Smooth muscle cell (in vitro differentiated cells): ENCODE measurements around the gene SLC49A3. TPM values are rescaled to one million over a fixed set of nuclear protein-coding genes. Genes with fewer than 3 reads are reported as not detected.
"Not testable (repeated sequence)": the region's sequence is repeated elsewhere in the genome, so short reads cannot be mapped to it uniquely, and the experiment has no call there.

ENCODE experiments used
- DNase-seq: peaks from one replicate; lab custom pipeline; 2025; ENCODE audit not compliant: unreplicated experiment; lab: John Stamatoyannopoulos, UW
- H2AFZ ChIP-seq: fragments of 200-600 bp; sonication (generic); 2 replicates; pipeline ENCODE4 v1.6.0; 2016; ENCODE audit warnings: antibody characterized with exemption, low read depth, mild to moderate bottlenecking
- H3F3A ChIP-seq: fragments of 200-600 bp; sonication (generic); 2 replicates; pipeline ENCODE4 v1.6.0; 2017; ENCODE audit warnings: antibody characterized with exemption, low read depth
- H3K27ac ChIP-seq: fragments of 200-600 bp; sonication (generic); 2 replicates; pipeline ENCODE4 v1.5.1; 2016; ENCODE audit warnings: low read depth, mild to moderate bottlenecking
- H3K27me3 ChIP-seq: fragments of 200-600 bp; sonication (generic); 2 replicates; pipeline ENCODE4 v1.6.1; 2016; ENCODE audit warnings: low read depth, mild to moderate bottlenecking
- H3K36me3 ChIP-seq: fragments of 200-600 bp; sonication (generic); 2 replicates; pipeline ENCODE4 v1.5.1; 2016; ENCODE audit warnings: low read depth
- H3K4me1 ChIP-seq: fragments of 200-600 bp; sonication (generic); 2 replicates; pipeline ENCODE4 v1.5.1; 2016; ENCODE audit warnings: low read depth
- H3K4me2 ChIP-seq: fragments of 200-600 bp; sonication (generic); 2 replicates; pipeline ENCODE4 v1.6.0; 2016; ENCODE audit warnings: mild to moderate bottlenecking
- H3K4me3 ChIP-seq: fragments of 200-600 bp; sonication (generic); 2 replicates; pipeline ENCODE4 v1.5.1; 2016; ENCODE audit warnings: mild to moderate bottlenecking
- H3K79me2 ChIP-seq: fragments of 200-600 bp; sonication (generic); 2 replicates; pipeline ENCODE4 v1.6.0; 2016; ENCODE audit warnings: low read depth, mild to moderate bottlenecking
- H3K9ac ChIP-seq: fragments of 200-600 bp; sonication (generic); 2 replicates; pipeline ENCODE4 v1.6.0; 2016; ENCODE audit warnings: low read depth
- H3K9me3 ChIP-seq: fragments of 200-600 bp; sonication (generic); replicated peaks from 2 replicates; pipeline ENCODE4 v1.5.1; 2016; ENCODE audit warnings: low read depth
- H4K20me1 ChIP-seq: fragments of 200-600 bp; sonication (generic); 2 replicates; pipeline ENCODE4 v1.6.0; 2016; ENCODE audit warnings: low read depth
- WGBS: methylation state at CpG from one replicate; pipeline ENCODE4 v1.1.7; 2016; ENCODE audit warnings: low lambda C conversion rate; 5-methylcytosine and 5-hydroxymethylcytosine counted together
- polyA plus RNA-seq: library from polyadenylated mRNA; unstranded; fragments of >200 nt; fragmentation: Nextera tagmentation; extraction: Ambion mirVana; gene quantifications from 2 replicates; pipeline ENCODE4 v1.2.1, GENCODE V29; 2016
- total RNA-seq: library from RNA; depleted of rRNA; stranded (reverse); fragments of >200 nt; gene quantifications from 2 replicates; pipeline ENCODE4 v1.2.3, GENCODE V29; 2014
- TF ChIP-seq, protein P1 (sequence below): fragments of 200-600 bp; sonication (generic); IDR thresholded peaks from 2 replicates; pipeline ENCODE4 v1.5.1; 2017; ENCODE audit warnings: borderline replicate concordance, mild to moderate bottlenecking, antibody characterized with exemption; ENCODE audit not compliant: insufficient read depth, poor library complexity, severe bottlenecking

The SLC49A3 gene
- total and polyA plus RNA-seq, 2 experiments from 2014 or later, result 26.4 to 40.2 TPM

DNA sequence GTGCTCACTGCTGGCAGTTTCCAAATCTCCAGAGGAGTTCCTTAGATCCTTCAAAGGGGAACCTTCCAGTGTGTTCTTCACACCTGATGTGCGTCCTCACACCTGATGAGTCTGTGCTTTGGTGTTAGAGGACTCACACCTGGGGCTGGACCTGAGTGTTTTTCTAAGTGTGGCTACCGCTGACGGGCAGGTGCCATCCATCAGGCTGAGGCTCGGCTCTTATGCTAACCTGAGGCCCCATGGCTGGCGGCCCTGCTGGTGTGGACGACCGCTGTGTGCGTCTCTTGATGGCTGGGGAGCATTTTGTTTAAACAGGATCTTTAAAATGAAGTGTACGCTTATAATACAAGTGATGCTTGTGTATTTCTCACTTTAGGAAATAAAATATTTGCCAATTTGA lies 45.1 kb upstream of the SLC49A3 start:
- H3K27ac ChIP-seq, result no peak overlapping the region
- no peak overlapping the region for H3K4me3 ChIP-seq
- DNase-seq, result no peak
- no peaks in the 10 kb centered on the region for H3K27me3 ChIP-seq
- H3K79me2 ChIP-seq, result peaks cover 14% of the 10 kb centered on the region
- H3K9ac ChIP-seq, result no peak overlapping the region
- 97% methylated on average over 9 of the region's 9 CpGs for WGBS
- no peaks in the 10 kb centered on the region for H3K9me3 ChIP-seq
- peaks cover 3% of the 10 kb centered on the region for H3F3A ChIP-seq
- no peaks in the 10 kb centered on the region for H3K4me1 ChIP-seq
- H2AFZ ChIP-seq, result no peak overlapping the region
- H3K4me2 ChIP-seq, result no peak overlapping the region
- peaks cover 35% of the 10 kb centered on the region for H4K20me1 ChIP-seq
- H3K36me3 ChIP-seq, result peaks cover 14% of the 10 kb centered on the region
- TF ChIP-seq, protein P1, sequence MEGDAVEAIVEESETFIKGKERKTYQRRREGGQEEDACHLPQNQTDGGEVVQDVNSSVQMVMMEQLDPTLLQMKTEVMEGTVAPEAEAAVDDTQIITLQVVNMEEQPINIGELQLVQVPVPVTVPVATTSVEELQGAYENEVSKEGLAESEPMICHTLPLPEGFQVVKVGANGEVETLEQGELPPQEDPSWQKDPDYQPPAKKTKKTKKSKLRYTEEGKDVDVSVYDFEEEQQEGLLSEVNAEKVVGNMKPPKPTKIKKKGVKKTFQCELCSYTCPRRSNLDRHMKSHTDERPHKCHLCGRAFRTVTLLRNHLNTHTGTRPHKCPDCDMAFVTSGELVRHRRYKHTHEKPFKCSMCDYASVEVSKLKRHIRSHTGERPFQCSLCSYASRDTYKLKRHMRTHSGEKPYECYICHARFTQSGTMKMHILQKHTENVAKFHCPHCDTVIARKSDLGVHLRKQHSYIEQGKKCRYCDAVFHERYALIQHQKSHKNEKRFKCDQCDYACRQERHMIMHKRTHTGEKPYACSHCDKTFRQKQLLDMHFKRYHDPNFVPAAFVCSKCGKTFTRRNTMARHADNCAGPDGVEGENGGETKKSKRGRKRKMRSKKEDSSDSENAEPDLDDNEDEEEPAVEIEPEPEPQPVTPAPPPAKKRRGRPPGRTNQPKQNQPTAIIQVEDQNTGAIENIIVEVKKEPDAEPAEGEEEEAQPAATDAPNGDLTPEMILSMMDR, result no peak

DNA sequence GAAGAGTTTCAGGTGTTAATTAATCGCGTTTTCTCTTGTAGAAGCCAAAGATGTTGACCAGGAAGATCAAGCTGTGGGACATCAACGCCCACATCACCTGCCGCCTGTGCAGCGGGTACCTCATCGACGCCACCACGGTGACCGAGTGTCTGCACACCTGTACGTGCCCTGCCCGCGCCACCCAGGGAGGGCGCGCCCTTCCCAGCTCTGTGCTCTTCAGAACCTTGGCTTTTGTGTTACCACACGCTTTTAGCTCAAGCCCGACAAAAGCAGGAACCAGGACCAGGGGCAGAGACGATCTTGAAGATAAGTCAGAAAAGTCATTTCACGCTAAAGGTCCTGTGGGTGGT lies 44.7 kb upstream of the SLC49A3 start:
- Histone ChIP-seq H3K27me3 (no peaks in the 10 kb centered on the region), H3K9ac (no peak overlapping the region), H3K36me3 (peaks cover 14% of the 10 kb centered on the region), H3K79me2 (peaks cover 19% of the 10 kb centered on the region), H3K4me1 (no peaks in the 10 kb centered on the region), H3K9me3 (no peaks in the 10 kb centered on the region), H4K20me1 (peaks cover 40% of the 10 kb centered on the region), H3K27ac (no peak overlapping the region), H3F3A (peaks cover 3% of the 10 kb centered on the region), H2AFZ (no peak overlapping the region), H3K4me3 (no peak overlapping the region), H3K4me2 (no peak overlapping the region)
- WGBS, result 97% methylated on average over 17 of the region's 18 CpGs
- TF ChIP-seq, protein P1, result no peak
- DNase-seq, result no peak

DNA sequence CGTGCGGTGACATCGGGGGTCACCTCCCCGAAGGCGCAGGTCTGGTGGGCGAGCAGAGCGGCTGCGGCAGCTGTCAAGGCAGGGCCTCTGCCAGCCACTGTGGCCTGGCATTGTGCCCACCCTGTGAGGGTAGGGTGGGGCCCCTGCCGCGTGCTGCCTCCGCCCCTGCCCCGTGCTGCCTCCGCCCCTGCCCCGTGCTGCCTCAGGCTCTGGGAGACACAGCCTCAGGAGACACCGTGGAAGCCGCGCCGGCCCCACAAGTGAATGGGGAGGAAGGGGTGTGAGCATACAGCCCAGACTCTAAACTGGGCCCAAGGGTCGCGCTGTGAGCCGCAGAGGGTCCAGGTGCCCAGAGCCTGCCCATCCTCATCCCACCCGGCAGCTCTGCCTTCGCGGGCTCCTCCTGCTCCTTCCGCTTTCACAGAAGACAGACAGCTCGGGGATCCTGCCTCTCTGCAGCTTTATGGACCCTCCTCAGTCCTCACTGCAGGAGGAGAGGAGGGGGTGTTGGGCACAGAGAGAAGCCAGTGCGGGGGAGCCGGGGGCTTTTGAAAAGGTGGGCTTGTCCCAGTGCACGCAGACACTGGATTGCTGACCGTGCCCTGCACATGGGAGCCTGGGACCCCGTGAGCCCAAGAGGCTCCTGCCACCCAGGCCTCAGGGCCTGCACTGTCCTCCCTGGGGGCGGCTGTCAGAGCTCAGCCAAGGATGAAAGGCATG lies 44.1 kb upstream of the SLC49A3 start:
- TF ChIP-seq, protein P1, result no peak
- DNase-seq, result no peak
- peaks cover 14% of the 10 kb centered on the region for H3K36me3 ChIP-seq
- no peak overlapping the region for H3K27ac ChIP-seq
- H3K9ac ChIP-seq, result no peak overlapping the region
- H3K79me2 ChIP-seq, result peaks cover 24% of the 10 kb centered on the region
- H3K4me3 ChIP-seq, result no peak overlapping the region
- no peaks in the 10 kb centered on the region for H3K4me1 ChIP-seq
- H3K27me3 ChIP-seq, result no peaks in the 10 kb centered on the region
- WGBS, result over 99% methylated on average over 24 of the region's 32 CpGs
- no peak overlapping the region for H3K4me2 ChIP-seq
- H3F3A ChIP-seq, result peaks cover 3% of the 10 kb centered on the region
- H2AFZ ChIP-seq, result no peak overlapping the region
- peaks cover 45% of the 10 kb centered on the region for H4K20me1 ChIP-seq
- no peaks in the 10 kb centered on the region for H3K9me3 ChIP-seq

DNA sequence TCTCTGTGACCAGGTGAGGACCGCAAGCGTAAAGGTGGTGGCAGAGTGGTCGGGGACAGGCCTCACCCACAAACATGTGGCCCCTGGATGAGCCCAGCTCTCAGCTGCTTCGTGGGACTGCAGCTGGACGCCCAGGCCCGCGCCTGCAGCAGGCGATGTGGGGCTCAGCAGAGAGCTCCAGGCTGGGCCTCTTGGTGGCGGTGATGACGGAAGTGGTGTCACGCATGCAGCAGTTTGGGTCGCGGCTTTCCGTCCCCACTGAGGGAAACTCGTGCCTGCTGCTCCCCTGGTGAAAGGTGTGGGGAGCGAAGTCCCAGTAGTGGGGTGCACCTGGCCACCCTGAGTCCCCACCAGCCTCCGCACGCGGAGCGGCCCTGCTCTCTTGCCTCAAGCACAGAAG lies 43.5 kb upstream of the SLC49A3 start:
- TF ChIP-seq, protein P1, result no peak
- no peak for DNase-seq
- Histone ChIP-seq H2AFZ (no peak overlapping the region), H3K4me1 (no peaks in the 10 kb centered on the region), H4K20me1 (peaks cover 51% of the 10 kb centered on the region), H3K27me3 (no peaks in the 10 kb centered on the region), H3K4me3 (no peak overlapping the region), H3K27ac (no peak overlapping the region), H3K9ac (no peak overlapping the region), H3K4me2 (no peak overlapping the region), H3K36me3 (peaks cover 11% of the 10 kb centered on the region), H3K9me3 (no peaks in the 10 kb centered on the region), H3K79me2 (peaks cover 30% of the 10 kb centered on the region), H3F3A (peaks cover 3% of the 10 kb centered on the region)
- 97% methylated on average over 20 of the region's 20 CpGs for WGBS

DNA sequence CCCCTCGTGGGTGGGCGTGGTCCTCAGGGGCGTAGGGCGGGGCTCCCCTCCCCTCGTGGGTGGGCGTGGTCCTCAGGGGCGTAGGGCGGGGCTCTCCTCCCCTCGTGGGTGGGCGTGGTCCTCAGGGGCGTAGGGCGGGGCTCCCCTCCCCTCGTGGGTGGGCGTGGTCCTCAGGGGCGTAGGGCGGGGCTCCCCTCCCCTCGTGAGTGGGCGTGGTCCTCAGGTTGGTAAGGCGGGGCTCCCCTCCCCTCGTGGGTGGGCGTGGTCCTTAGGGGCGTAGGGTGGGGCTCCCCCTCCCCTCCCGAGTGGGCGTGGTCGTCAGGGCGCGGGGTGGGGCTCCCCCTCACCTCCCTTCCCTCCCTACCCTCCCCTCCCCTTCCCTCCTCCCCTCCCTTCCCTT lies 43.0 kb upstream of the SLC49A3 start:
- not testable (repeated sequence) for H3K9me3 ChIP-seq, H3F3A ChIP-seq, H3K27me3 ChIP-seq, DNase-seq, H3K36me3 ChIP-seq, H3K4me1 ChIP-seq, H3K4me3 ChIP-seq, H2AFZ ChIP-seq, H3K27ac ChIP-seq, H3K9ac ChIP-seq, H3K4me2 ChIP-seq
- 90% methylated on average over 7 of the region's 27 CpGs for WGBS
- peaks cover 57% of the 10 kb centered on the region for H4K20me1 ChIP-seq
- peaks cover 36% of the 10 kb centered on the region for H3K79me2 ChIP-seq
